ENCODE measurements around the gene ZNF830.
A peak's percentile ranks its signal among the peaks of the same experiment; 100 is the strongest.
"Not testable (repeated sequence)": the region's sequence is repeated elsewhere in the genome, so short reads cannot be mapped to it uniquely, and the experiment has no call there.

ZNF830 gene

GRCh38 chr17:34961093-34961911, at the start of gene ZNF830, which contains the start of gene CCT6B:
Gene ZNF830 (plus strand): TSS chr17:34961540. CDS start chr17:34961567, 27 bp downstream.
Gene CCT6B (minus strand): TSS chr17:34961460. CDS start chr17:34961393, 67 bp downstream.
- peak; percentile 95 for DNase-seq (ENCODE audit: low spot score)

GRCh38 chr17:34913001-34913400, 48.3 kb upstream of the ZNF830 start:
- no peak for DNase-seq (ENCODE audit: low spot score)

- no peak for DNase-seq (ENCODE audit: low spot score)
Measured at GRCh38 chr17:34916120-34916519, 45.2 kb upstream of the ZNF830 start.

GRCh38 chr17:34917381-34917780, 44.0 kb upstream of the ZNF830 start:
- DNase-seq (ENCODE audit: low spot score), result no peak

- no peak for DNase-seq (ENCODE audit: low spot score)
Measured at GRCh38 chr17:34920676-34921075, 40.7 kb upstream of the ZNF830 start.

GRCh38 chr17:34926661-34927060, 34.7 kb upstream of the ZNF830 start:
- no peak for DNase-seq (ENCODE audit: low spot score)

- no peak for DNase-seq (ENCODE audit: low spot score)
Measured at GRCh38 chr17:34930283-34930682, 31.1 kb upstream of the ZNF830 start.

GRCh38 chr17:34950780-34951179, 10.6 kb upstream of the ZNF830 start:
- not testable (repeated sequence) for DNase-seq (ENCODE audit: low spot score)

- no peak for DNase-seq (ENCODE audit: low spot score)
Measured at GRCh38 chr17:34958438-34958837, 2.9 kb upstream of the ZNF830 start.

- DNase-seq (ENCODE audit: low spot score), result no peak
Measured at GRCh38 chr17:34974179-34974578, 12.8 kb downstream of the ZNF830 start.

- DNase-seq (ENCODE audit: low spot score), result no peak
Measured at GRCh38 chr17:34974794-34975785, 13.8 kb downstream of the ZNF830 start.

- DNase-seq (ENCODE audit: low spot score), result no peak
Measured at GRCh38 chr17:34979153-34979552, 17.8 kb downstream of the ZNF830 start.

- DNase-seq (ENCODE audit: low spot score), result peak; percentile 47
Measured at GRCh38 chr17:34979650-34980352, 18.5 kb downstream of the ZNF830 start.

- DNase-seq (ENCODE audit: low spot score), result peak; percentile 98
Measured at GRCh38 chr17:34980353-34980680, 19.0 kb downstream of the ZNF830 start, which contains the start of gene LIG3. Gene LIG3 (plus strand): TSS chr17:34980512. CDS start chr17:34983006, 2,494 bp downstream.

- DNase-seq (ENCODE audit: low spot score), result peak; percentile 98
Measured at GRCh38 chr17:34980681-34981537, 19.6 kb downstream of the ZNF830 start.

- peak; percentile 33 for DNase-seq (ENCODE audit: low spot score)
Measured at GRCh38 chr17:34981538-34982241, 20.4 kb downstream of the ZNF830 start.

GRCh38 chr17:34987232-34987631, 25.9 kb downstream of the ZNF830 start:
- no peak for DNase-seq (ENCODE audit: low spot score)

- no peak for DNase-seq (ENCODE audit: low spot score)
Measured at GRCh38 chr17:34988644-34989043, 27.3 kb downstream of the ZNF830 start.

- DNase-seq (ENCODE audit: low spot score), result no peak
Measured at GRCh38 chr17:34989473-34989872, 28.1 kb downstream of the ZNF830 start.

GRCh38 chr17:34990921-34991365, 29.6 kb downstream of the ZNF830 start:
- DNase-seq (ENCODE audit: low spot score), result no peak
